ENCODE results near the gene NAXD. TPM values are rescaled to one million over a fixed set of nuclear protein-coding genes. Genes with fewer than 3 reads are reported as not detected.

The NAXD gene
- total and polyA plus RNA-seq, 10 of the 15 experiments (the other 5 are each of a cell fraction or from before 2014, with no cell fraction given): 1.5 to 36.2 (median 23.8) TPM

DNA sequence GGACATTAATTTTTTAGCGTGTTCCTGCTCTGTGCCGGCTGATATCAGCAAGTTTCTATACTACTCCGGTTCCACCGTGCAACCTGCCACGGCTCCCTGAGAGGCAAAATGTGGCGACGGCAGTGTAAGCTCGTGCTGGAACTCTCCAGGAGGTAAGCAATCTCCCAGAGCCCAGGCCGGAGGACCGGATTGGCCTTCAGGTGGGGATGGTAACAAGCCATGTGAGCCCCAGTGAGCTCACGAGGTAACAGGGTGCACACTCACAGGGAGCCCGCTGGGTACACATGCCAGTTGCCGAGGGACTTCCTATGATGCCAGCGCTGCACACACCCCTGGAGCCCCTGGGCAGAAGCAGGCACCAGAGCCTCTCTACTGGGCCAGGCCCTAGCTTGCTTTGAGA is 38.5 kb downstream of the NAXD start:
- BruUV-seq (replicated peaks): no TSS peak
- no peak overlapping the region for H3K27ac ChIP-seq (ENCODE audit: control insufficient read depth, insufficient read depth)
- SMC1A ChIA-PET (ENCODE audit: uncharacterized antibody, unreplicated experiment): interaction anchor here (1.6 kb wide), 1 partner anchor 9 kb away, joined by 4 read pairs; no protein-coding TSS in a partner anchor
- CTCF ChIA-PET: interaction anchor here (1.5 kb wide), 1 partner anchor 50 kb away, joined by 3 read pairs; no protein-coding TSS in a partner anchor
- ATAC-seq: no peak
- no peaks in the 10 kb centered on the region for H3K9me3 ChIP-seq (replicated peaks; ENCODE audit: control insufficient read depth, insufficient read depth, low read length)
- no peak for FAIRE-seq
- H3K79me2 ChIP-seq (ENCODE audit: control insufficient read depth, insufficient read depth, low read length): peaks cover 2% of the 10 kb centered on the region
- no peaks in the 10 kb centered on the region for H3K27me3 ChIP-seq (replicated peaks in 1 of 2; ENCODE audit: control insufficient read depth in 2 of 2, insufficient read depth in 2 of 2, low read length in 1 of 2)
- H3K4me2 ChIP-seq (ENCODE audit: control insufficient read depth, insufficient read depth): no peak overlapping the region
- no peaks in the 10 kb centered on the region for H4K20me1 ChIP-seq (ENCODE audit: control insufficient read depth, insufficient read depth)
- no peak overlapping the region for H2AFZ ChIP-seq (ENCODE audit: control insufficient read depth, low read depth, low read length)
- POLR2A ChIA-PET: no interaction called here
- no peak overlapping the region for H3K4me3 ChIP-seq
- peaks cover 19 to 20% of the 10 kb centered on the region in 2 experiments for H3K36me3 ChIP-seq (ENCODE audit: control insufficient read depth in 2 of 2, insufficient read depth in 2 of 2, low read length in 1 of 2)
- in situ Hi-C loops (cut with MboI) (no loop called here), intact Hi-C loops (cut with micrococcal nuclease; ENCODE audit: unreplicated experiment) (no loop called here)
- no peak for DNase-seq (ENCODE audit: low read depth, low spot score)
- peaks cover 29% of the 10 kb centered on the region for H3K4me1 ChIP-seq (ENCODE audit: control insufficient read depth, insufficient read depth, low read length)
- RAD21 ChIA-PET (ENCODE audit: unreplicated experiment): no interaction called here
- H3K9ac ChIP-seq (ENCODE audit: control insufficient read depth, insufficient read depth, low read length): no peak overlapping the region
- WGBS (ENCODE audit: insufficient coverage, insufficient replicate concordance, low lambda C conversion rate, missing lambda C conversion rate): 96% methylated on average over 14 of the region's 14 CpGs
- TF ChIP-seq SRF (IDR thresholded peaks at IDR 0.05; ENCODE audit: low read depth in 2 of 2, low read length in 2 of 2) (no peak), SREBF1 (IDR thresholded peaks at IDR 0.05; ENCODE audit: low read length) (no peak), NFYB (IDR thresholded peaks at IDR 0.05; ENCODE audit: insufficient read depth, low read depth, low read length) (no peak), NFIC (IDR thresholded peaks at IDR 0.05; ENCODE audit: low read depth, low read length) (no peak), EP300 (IDR thresholded peaks at IDR 0.05; ENCODE audit: borderline replicate concordance in 1 of 2, control insufficient read depth in 1 of 2, low read depth in 2 of 2, low read length in 2 of 2) (no peak), KLF5 (IDR thresholded peaks at IDR 0.05; ENCODE audit: partially characterized antibody) (no peak), ETV6 (conservative IDR thresholded peaks at IDR 0.05 in 1 of 2, IDR thresholded peaks at IDR 0.05 in 1 of 2; ENCODE audit: borderline replicate concordance in 1 of 2, low read depth in 1 of 2) (no peak)
- TF ChIP-seq, protein P1, sequence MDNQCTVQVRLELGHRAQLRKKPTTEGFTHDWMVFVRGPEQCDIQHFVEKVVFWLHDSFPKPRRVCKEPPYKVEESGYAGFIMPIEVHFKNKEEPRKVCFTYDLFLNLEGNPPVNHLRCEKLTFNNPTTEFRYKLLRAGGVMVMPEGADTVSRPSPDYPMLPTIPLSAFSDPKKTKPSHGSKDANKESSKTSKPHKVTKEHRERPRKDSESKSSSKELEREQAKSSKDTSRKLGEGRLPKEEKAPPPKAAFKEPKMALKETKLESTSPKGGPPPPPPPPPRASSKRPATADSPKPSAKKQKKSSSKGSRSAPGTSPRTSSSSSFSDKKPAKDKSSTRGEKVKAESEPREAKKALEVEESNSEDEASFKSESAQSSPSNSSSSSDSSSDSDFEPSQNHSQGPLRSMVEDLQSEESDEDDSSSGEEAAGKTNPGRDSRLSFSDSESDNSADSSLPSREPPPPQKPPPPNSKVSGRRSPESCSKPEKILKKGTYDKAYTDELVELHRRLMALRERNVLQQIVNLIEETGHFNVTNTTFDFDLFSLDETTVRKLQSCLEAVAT (IDR thresholded peaks at IDR 0.05): no peak
- TF ChIP-seq, protein P2, sequence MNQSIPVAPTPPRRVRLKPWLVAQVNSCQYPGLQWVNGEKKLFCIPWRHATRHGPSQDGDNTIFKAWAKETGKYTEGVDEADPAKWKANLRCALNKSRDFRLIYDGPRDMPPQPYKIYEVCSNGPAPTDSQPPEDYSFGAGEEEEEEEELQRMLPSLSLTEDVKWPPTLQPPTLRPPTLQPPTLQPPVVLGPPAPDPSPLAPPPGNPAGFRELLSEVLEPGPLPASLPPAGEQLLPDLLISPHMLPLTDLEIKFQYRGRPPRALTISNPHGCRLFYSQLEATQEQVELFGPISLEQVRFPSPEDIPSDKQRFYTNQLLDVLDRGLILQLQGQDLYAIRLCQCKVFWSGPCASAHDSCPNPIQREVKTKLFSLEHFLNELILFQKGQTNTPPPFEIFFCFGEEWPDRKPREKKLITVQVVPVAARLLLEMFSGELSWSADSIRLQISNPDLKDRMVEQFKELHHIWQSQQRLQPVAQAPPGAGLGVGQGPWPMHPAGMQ (IDR thresholded peaks at IDR 0.05; ENCODE audit: borderline replicate concordance): no peak
- TF ChIP-seq, protein P3, sequence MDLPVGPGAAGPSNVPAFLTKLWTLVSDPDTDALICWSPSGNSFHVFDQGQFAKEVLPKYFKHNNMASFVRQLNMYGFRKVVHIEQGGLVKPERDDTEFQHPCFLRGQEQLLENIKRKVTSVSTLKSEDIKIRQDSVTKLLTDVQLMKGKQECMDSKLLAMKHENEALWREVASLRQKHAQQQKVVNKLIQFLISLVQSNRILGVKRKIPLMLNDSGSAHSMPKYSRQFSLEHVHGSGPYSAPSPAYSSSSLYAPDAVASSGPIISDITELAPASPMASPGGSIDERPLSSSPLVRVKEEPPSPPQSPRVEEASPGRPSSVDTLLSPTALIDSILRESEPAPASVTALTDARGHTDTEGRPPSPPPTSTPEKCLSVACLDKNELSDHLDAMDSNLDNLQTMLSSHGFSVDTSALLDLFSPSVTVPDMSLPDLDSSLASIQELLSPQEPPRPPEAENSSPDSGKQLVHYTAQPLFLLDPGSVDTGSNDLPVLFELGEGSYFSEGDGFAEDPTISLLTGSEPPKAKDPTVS (IDR thresholded peaks at IDR 0.05; ENCODE audit: low read depth, low read length): no peak
- TF ChIP-seq, protein P4, sequence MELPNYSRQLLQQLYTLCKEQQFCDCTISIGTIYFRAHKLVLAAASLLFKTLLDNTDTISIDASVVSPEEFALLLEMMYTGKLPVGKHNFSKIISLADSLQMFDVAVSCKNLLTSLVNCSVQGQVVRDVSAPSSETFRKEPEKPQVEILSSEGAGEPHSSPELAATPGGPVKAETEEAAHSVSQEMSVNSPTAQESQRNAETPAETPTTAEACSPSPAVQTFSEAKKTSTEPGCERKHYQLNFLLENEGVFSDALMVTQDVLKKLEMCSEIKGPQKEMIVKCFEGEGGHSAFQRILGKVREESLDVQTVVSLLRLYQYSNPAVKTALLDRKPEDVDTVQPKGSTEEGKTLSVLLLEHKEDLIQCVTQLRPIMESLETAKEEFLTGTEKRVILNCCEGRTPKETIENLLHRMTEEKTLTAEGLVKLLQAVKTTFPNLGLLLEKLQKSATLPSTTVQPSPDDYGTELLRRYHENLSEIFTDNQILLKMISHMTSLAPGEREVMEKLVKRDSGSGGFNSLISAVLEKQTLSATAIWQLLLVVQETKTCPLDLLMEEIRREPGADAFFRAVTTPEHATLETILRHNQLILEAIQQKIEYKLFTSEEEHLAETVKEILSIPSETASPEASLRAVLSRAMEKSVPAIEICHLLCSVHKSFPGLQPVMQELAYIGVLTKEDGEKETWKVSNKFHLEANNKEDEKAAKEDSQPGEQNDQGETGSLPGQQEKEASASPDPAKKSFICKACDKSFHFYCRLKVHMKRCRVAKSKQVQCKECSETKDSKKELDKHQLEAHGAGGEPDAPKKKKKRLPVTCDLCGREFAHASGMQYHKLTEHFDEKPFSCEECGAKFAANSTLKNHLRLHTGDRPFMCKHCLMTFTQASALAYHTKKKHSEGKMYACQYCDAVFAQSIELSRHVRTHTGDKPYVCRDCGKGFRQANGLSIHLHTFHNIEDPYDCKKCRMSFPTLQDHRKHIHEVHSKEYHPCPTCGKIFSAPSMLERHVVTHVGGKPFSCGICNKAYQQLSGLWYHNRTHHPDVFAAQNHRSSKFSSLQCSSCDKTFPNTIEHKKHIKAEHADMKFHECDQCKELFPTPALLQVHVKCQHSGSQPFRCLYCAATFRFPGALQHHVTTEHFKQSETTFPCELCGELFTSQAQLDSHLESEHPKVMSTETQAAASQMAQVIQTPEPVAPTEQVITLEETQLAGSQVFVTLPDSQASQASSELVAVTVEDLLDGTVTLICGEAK (IDR thresholded peaks at IDR 0.05; ENCODE audit: borderline replicate concordance): no peak
